ENCODE results near the gene DGCR2.
"Not testable (repeated sequence)": the region's sequence is repeated elsewhere in the genome, so short reads cannot be mapped to it uniquely, and the experiment has no call there.

The DGCR2 gene

DNA sequence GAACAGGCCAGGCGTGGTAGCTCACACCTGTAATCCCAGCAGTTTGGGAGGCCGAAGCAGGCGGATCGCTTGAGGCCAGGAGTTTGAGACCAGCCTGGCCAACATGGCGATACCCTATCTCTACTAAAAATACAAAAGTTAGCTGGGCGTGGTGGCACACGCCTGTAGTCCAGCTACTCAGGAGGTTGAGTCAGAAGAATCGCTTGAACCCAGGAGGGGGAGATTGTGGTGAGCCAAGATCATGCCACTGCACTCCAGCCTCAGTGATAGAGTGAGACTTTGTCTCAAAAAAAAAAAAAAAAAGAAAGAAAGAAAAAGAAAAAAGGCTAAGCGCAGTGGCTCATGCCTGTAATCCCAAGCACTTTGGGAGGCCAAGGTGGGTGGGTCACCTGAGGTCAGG, 110.6 kb downstream of the DGCR2 start:
- not testable (repeated sequence) for H3K9me3 ChIP-seq (ENCODE audit: control insufficient read depth, low read depth, low read length); H3K27ac ChIP-seq (ENCODE audit: low read length); H3K27me3 ChIP-seq (ENCODE audit: control insufficient read depth, insufficient read depth, low read length); H3K4me1 ChIP-seq (ENCODE audit: control insufficient read depth, low read depth, low read length); H3K36me3 ChIP-seq (ENCODE audit: control insufficient read depth, low read depth, low read length); H3K9ac ChIP-seq (ENCODE audit: low read length); H3K4me3 ChIP-seq (ENCODE audit: low read length)

DNA sequence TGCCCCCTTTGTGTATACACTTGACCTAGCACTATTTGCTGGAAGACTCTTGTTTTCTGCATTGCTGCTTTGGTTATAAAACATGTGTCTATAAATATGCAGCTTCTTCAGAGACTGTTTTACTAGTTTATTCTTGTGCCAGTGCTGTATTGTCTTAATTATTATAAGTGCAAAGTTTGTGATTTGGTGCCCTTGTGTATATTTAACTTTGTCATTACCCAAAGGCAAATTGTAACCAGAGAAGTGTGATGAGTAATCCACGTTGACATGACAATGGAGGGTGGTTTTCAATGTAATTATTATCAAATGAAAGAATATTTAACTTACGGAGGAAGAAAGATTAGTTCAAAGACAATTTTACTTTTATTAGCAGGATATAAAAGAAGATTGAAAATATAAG, 111.1 kb downstream of the DGCR2 start:
- H3K4me1 ChIP-seq (ENCODE audit: control insufficient read depth, low read depth, low read length), result no peaks in the 10 kb centered on the region
- H3K4me3 ChIP-seq (ENCODE audit: low read length), result no peak overlapping the region
- H3K36me3 ChIP-seq (ENCODE audit: control insufficient read depth, low read depth, low read length), result no peaks in the 10 kb centered on the region
- no peak overlapping the region for H3K9ac ChIP-seq (ENCODE audit: low read length)
- no peaks in the 10 kb centered on the region for H3K9me3 ChIP-seq (ENCODE audit: control insufficient read depth, low read depth, low read length)
- no peaks in the 10 kb centered on the region for H3K27me3 ChIP-seq (ENCODE audit: control insufficient read depth, insufficient read depth, low read length)
- H3K27ac ChIP-seq (ENCODE audit: low read length), result no peak overlapping the region

DNA sequence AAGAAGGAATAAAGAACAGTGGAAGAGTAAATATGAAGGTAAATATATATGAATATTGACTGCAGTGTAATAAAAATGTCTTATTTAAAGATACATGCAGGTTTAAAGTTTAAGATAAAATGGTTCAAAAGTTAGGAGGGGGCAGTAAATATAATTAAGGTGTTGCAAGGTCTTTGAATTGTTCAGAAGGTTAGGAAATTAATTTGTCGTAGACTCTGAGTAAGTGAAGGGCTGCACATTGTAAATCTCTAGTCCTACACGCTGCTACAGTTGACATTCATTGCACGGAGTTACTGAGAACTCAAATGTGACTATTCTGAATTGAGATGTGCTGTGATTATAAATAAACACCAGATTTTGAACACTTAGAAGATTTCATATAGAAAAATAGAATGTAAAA, 116.3 kb downstream of the DGCR2 start:
- Histone ChIP-seq H3K4me3 (ENCODE audit: low read length) (no peak overlapping the region), H3K27ac (ENCODE audit: low read length) (no peak overlapping the region), H3K36me3 (ENCODE audit: control insufficient read depth, low read depth, low read length) (no peaks in the 10 kb centered on the region)

DNA sequence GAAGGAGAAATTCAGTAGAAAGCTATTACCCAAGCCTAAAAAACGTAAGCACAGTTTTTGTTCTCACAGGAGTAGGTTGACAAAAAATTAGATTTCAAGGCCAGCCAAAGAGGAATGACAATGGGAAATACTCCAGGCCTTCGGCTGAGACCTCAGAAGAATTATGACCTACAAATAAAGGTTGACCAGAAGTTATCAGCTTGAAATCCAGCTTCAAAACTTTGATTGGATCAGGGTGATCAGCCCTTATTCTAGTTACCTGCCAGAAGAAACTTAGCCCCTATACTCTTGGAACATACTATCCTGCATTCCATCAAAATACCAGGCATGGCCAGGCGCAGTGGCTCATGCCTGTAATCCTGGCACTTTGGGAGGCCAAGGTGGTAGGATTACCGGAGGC, 117.7 kb downstream of the DGCR2 start:
- no peaks in the 10 kb centered on the region for H3K9me3 ChIP-seq (ENCODE audit: control insufficient read depth, low read depth, low read length)
- no peaks in the 10 kb centered on the region for H3K4me1 ChIP-seq (ENCODE audit: control insufficient read depth, low read depth, low read length)
- no peaks in the 10 kb centered on the region for H3K36me3 ChIP-seq (ENCODE audit: control insufficient read depth, low read depth, low read length)
- no peak overlapping the region for H3K27ac ChIP-seq (ENCODE audit: low read length)
- no peak overlapping the region for H3K9ac ChIP-seq (ENCODE audit: low read length)
- H3K4me3 ChIP-seq (ENCODE audit: low read length), result no peak overlapping the region
- no peaks in the 10 kb centered on the region for H3K27me3 ChIP-seq (ENCODE audit: control insufficient read depth, insufficient read depth, low read length)

More for the DNA sequence above, 116.3 kb downstream of the DGCR2 start:
- Histone ChIP-seq H3K9me3 (ENCODE audit: control insufficient read depth, low read depth, low read length) (no peaks in the 10 kb centered on the region), H3K9ac (ENCODE audit: low read length) (no peak overlapping the region), H3K27me3 (ENCODE audit: control insufficient read depth, insufficient read depth, low read length) (no peaks in the 10 kb centered on the region), H3K4me1 (ENCODE audit: control insufficient read depth, low read depth, low read length) (no peaks in the 10 kb centered on the region)

DNA sequence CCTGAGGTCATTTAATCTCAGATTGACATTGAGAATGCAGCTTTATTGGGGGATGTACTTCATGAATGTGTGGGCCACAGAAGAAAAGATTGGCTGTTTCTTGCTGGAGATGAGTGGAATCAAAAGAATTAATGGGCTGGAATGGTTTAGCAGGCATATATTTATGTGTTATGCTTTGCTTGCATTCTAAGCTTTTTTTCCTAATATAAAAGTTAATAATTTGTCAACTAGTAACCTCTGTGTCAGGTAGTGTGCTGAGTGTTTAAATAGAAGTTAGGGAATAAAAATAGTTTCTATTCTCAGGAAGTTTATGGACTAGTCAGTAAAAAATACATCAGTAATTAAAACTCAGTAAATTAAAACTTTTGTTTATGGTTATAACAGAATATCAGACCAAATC, 118.7 kb downstream of the DGCR2 start:
- H3K27me3 ChIP-seq (ENCODE audit: control insufficient read depth, insufficient read depth, low read length), result no peaks in the 10 kb centered on the region
- H3K4me3 ChIP-seq (ENCODE audit: low read length), result no peak overlapping the region
- no peaks in the 10 kb centered on the region for H3K4me1 ChIP-seq (ENCODE audit: control insufficient read depth, low read depth, low read length)
- no peaks in the 10 kb centered on the region for H3K9me3 ChIP-seq (ENCODE audit: control insufficient read depth, low read depth, low read length)
- H3K9ac ChIP-seq (ENCODE audit: low read length), result no peak overlapping the region
- no peaks in the 10 kb centered on the region for H3K36me3 ChIP-seq (ENCODE audit: control insufficient read depth, low read depth, low read length)
- no peak overlapping the region for H3K27ac ChIP-seq (ENCODE audit: low read length)

DNA sequence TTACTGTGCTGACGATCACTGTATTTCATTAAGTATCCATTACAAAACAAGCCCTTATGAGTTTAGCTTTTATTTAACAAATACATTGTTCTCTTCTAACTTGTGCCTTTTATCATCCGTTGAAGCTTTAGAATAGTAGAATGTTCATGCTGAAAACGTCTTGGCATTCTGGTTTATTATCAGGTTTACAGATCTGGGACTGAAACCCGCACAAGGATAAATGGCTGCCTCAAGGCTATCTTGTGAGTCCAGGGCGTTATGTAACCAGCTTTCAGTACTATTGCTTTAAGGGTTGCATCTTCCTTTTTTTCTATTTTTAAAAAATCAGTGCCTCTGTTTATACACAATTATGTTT, 119.6 kb downstream of the DGCR2 start:
- Histone ChIP-seq H3K27me3 (ENCODE audit: control insufficient read depth, insufficient read depth, low read length) (no peaks in the 10 kb centered on the region), H3K36me3 (ENCODE audit: control insufficient read depth, low read depth, low read length) (no peaks in the 10 kb centered on the region), H3K27ac (ENCODE audit: low read length) (no peak overlapping the region), H3K9me3 (ENCODE audit: control insufficient read depth, low read depth, low read length) (no peaks in the 10 kb centered on the region), H3K4me3 (ENCODE audit: low read length) (no peak overlapping the region), H3K4me1 (ENCODE audit: control insufficient read depth, low read depth, low read length) (no peaks in the 10 kb centered on the region), H3K9ac (ENCODE audit: low read length) (no peak overlapping the region)

DNA sequence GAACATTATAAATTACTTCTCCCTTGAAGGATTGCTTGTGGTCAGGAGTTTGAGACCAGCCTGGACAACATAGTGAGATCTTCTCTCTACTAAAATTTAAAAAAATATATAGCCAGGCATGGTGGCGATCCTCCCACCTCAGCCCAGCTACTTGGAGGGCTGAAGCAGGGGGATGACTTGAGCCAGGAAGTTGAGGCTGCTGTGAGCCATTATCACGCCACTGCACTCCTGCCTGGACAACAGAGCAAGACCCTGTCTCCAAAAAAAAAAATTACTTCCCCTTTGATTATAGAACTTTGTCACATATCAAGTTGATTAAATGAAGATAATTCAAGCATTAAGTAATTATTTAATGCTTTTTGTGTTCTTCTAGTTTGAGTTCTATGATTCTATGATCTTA, 121.0 kb downstream of the DGCR2 start:
- Histone ChIP-seq H3K36me3 (ENCODE audit: control insufficient read depth, low read depth, low read length) (no peaks in the 10 kb centered on the region), H3K9me3 (ENCODE audit: control insufficient read depth, low read depth, low read length) (no peaks in the 10 kb centered on the region), H3K27me3 (ENCODE audit: control insufficient read depth, insufficient read depth, low read length) (no peaks in the 10 kb centered on the region), H3K4me1 (ENCODE audit: control insufficient read depth, low read depth, low read length) (no peaks in the 10 kb centered on the region), H3K9ac (ENCODE audit: low read length) (no peak overlapping the region), H3K4me3 (ENCODE audit: low read length) (no peak overlapping the region), H3K27ac (ENCODE audit: low read length) (no peak overlapping the region)

DNA sequence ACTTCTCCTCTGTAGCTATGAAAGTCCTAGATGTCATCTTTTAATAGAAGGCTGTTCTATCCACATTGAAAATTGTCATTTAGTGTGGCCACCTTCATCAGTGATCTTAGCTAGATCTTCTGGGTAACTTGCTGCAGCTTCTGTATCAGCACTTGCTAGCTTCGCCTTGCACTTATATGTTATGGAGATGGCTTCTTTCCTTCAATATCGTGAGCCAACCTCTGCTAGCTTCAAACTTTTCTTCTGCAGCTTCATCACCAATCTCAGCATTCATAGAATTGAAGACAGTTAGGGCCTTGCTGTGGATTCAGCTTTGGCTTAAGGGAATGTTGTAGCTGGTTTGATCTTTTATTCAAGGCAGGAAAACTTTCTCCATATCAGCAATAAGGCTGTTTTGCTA, 122.1 kb downstream of the DGCR2 start:
- not testable (repeated sequence) for H3K9ac ChIP-seq (ENCODE audit: low read length); H3K27ac ChIP-seq (ENCODE audit: low read length); H3K4me1 ChIP-seq (ENCODE audit: control insufficient read depth, low read depth, low read length); H3K27me3 ChIP-seq (ENCODE audit: control insufficient read depth, insufficient read depth, low read length); H3K9me3 ChIP-seq (ENCODE audit: control insufficient read depth, low read depth, low read length); H3K36me3 ChIP-seq (ENCODE audit: control insufficient read depth, low read depth, low read length); H3K4me3 ChIP-seq (ENCODE audit: low read length)

DNA sequence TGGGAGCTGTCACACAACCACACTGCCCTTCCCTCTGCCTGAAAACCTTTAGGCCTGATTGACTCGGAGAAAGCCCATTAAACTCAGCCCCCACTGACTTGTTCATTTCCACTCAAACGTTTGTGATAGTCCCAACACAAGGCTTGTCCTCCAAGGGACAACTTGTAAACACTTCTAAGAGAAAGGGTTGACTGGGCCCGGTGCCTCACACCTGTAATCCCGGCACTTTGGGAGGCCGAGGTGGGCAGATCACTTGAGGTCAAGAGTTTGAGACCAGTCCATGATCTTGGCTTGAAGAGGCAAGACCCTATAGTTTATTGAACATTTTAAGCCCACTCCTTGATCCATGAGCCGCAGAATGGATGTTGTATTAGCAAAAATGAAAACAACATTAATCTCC, 122.8 kb downstream of the DGCR2 start:
- Histone ChIP-seq H3K4me3 (ENCODE audit: low read length) (no peak overlapping the region), H3K9me3 (ENCODE audit: control insufficient read depth, low read depth, low read length) (no peaks in the 10 kb centered on the region), H3K4me1 (ENCODE audit: control insufficient read depth, low read depth, low read length) (no peaks in the 10 kb centered on the region), H3K36me3 (ENCODE audit: control insufficient read depth, low read depth, low read length) (no peaks in the 10 kb centered on the region), H3K27ac (ENCODE audit: low read length) (no peak overlapping the region), H3K9ac (ENCODE audit: low read length) (no peak overlapping the region), H3K27me3 (ENCODE audit: control insufficient read depth, insufficient read depth, low read length) (no peaks in the 10 kb centered on the region)

DNA sequence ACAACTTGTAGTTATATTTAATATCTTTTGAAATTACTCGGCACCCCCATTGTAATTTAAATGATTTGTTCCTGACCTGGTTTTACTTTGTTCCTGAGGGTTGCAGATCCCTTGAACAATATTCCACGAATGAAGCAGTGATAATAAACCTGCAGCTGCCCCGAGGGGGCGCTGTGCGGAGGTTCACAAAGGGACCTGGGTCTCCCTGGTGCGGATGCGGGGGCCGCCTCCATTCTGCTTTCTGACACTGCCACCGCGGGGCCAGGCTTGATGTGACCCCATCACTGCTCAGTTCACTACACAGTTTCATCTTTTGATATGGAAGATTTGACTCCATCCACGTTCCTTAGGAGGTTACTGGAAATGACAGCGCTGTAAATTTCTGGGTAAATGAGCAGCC, 123.2 kb downstream of the DGCR2 start:
- Histone ChIP-seq H3K27ac (ENCODE audit: low read length) (no peak overlapping the region), H3K36me3 (ENCODE audit: control insufficient read depth, low read depth, low read length) (no peaks in the 10 kb centered on the region), H3K9ac (ENCODE audit: low read length) (no peak overlapping the region), H3K9me3 (ENCODE audit: control insufficient read depth, low read depth, low read length) (no peaks in the 10 kb centered on the region), H3K27me3 (ENCODE audit: control insufficient read depth, insufficient read depth, low read length) (no peaks in the 10 kb centered on the region), H3K4me1 (ENCODE audit: control insufficient read depth, low read depth, low read length) (no peaks in the 10 kb centered on the region), H3K4me3 (ENCODE audit: low read length) (no peak overlapping the region)

DNA sequence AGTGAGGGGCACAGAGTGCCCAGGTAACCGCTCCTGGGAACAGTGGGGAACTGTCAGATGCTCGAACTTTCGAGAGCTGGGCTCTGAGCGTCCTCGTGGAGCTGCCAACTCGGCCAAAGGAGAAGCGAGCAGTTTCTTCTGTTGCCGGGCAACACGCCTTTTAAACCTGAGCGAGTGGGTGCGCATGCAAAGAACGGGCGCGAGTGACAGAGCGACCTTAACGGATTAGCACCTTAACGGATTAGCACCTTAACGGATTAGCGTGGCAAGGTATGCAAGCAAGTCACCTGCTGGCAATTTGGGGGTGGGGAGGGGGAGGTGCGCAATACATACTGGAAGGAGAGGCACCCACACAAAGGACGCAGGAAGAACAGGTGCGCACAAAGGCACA, 124.3 kb downstream of the DGCR2 start:
- no peak overlapping the region for H3K9ac ChIP-seq (ENCODE audit: low read length)
- H3K27ac ChIP-seq (ENCODE audit: low read length), result no peak overlapping the region
- no peaks in the 10 kb centered on the region for H3K27me3 ChIP-seq (ENCODE audit: control insufficient read depth, insufficient read depth, low read length)
- no peaks in the 10 kb centered on the region for H3K4me1 ChIP-seq (ENCODE audit: control insufficient read depth, low read depth, low read length)
- H3K4me3 ChIP-seq (ENCODE audit: low read length), result no peak overlapping the region
- H3K36me3 ChIP-seq (ENCODE audit: control insufficient read depth, low read depth, low read length), result no peaks in the 10 kb centered on the region
- H3K9me3 ChIP-seq (ENCODE audit: control insufficient read depth, low read depth, low read length), result no peaks in the 10 kb centered on the region

DNA sequence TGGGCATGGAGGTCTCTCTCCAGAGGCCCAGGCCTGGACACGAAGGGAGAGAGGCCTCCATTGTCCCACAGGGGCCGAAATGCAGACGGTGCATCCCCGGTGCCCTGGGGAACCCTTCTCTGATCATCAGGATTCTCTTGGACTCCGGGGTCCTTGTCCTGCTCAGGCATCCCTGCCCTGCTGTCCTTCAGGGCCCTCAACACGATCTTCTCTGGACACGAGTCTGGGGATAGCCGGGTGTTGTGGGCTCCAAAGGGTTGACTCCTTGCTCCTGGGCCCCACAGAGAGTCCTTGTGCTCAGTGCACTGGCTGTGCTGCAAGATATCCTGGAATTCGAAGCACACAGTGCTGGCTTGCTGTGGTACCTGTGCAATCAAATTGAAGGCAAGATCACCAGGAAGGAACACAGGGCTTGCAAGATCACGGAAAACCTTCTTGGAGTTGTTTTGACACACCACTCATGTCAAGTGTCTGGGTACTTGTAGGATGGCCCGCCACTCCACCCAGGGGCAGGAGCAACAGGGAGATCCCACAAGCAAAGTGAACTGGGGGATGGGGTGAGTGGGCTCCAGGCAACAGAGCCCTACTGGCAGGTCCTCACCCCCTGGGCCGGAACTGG, 124.8 kb downstream of the DGCR2 start:
- no peaks in the 10 kb centered on the region for H3K4me1 ChIP-seq (ENCODE audit: control insufficient read depth, low read depth, low read length)
- H3K4me3 ChIP-seq (ENCODE audit: low read length), result no peak overlapping the region
- H3K27me3 ChIP-seq (ENCODE audit: control insufficient read depth, insufficient read depth, low read length), result no peaks in the 10 kb centered on the region
- no peaks in the 10 kb centered on the region for H3K9me3 ChIP-seq (ENCODE audit: control insufficient read depth, low read depth, low read length)
- no peaks in the 10 kb centered on the region for H3K36me3 ChIP-seq (ENCODE audit: control insufficient read depth, low read depth, low read length)
- no peak overlapping the region for H3K9ac ChIP-seq (ENCODE audit: low read length)
- H3K27ac ChIP-seq (ENCODE audit: low read length), result no peak overlapping the region
